ENCODE data around the gene PLA2G12B.
A peak's percentile ranks its signal among the peaks of the same experiment; 100 is the strongest.
"Not testable (repeated sequence)": the region's sequence is repeated elsewhere in the genome, so short reads cannot be mapped to it uniquely, and the experiment has no call there.

Gene PLA2G12B, protein sequence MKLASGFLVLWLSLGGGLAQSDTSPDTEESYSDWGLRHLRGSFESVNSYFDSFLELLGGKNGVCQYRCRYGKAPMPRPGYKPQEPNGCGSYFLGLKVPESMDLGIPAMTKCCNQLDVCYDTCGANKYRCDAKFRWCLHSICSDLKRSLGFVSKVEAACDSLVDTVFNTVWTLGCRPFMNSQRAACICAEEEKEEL

DNA sequence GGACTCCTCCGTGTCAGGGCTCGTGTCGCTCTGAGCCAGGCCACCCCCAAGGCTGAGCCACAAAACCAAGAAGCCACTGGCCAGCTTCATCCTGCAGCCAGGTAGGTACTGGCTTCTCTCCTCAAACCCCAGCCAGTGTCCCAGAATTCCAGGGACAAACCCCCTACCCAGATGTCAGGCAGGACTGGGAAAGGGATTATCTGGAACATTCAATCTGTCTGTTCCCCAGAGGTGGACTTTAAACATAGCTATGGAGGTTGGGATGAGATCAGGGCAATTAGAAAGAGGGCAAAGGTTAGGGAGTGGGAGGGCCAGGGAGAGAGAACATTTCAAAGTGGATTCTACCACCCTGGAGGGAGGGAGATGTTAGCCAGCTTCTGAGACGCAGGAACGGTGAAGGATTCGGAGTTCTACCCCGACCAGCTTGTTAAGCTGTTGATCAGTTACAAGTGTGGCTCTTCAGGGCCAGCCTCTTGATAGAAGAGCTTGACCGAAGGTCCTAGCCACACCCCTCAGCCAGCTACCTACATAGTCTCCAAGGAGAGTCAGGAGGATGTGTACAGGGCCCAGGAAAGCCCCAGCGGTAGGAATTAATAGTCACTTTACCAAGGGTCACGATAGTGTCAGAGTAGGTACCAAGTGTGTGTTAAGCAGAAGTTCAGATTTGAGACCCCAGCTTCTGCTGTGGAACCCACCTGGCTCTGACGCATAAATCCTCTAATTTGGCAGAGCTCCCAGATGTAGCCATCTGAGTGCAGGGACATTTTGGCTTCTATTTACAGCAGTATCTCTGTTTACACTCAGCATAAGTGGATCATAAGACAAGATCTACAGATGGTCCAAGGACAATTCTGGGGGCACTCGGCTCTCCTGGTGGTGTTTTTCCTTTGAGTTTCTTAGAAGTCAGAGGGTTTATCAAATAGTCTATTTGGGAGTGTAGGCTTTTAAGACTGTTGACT, at the start of gene PLA2G12B:
Gene PLA2G12B (minus strand): TSS at position 211 of the 959 bp plus-strand sequence. CDS start 121 bp downstream, at position 90.
- peak; percentile 70 for DNase-seq

DNA sequence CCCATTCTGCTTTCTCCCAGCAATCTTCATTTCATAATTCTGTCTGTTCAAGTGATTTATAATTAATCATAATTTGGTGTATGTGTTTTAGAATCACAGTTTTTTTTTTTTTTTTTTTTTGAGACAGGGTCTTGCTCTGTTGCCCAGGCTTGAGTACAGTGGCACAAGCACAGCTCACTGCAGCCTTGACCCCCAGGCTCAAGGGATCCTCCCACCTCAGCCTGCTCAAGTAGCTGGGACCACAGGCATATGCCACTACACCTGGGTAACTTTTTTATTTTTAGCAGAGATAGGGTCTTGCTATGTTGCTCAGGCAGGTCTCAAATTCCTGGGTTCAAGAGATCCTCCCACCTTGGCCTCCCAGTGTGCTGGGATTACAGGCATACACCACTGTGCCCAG, 49.2 kb upstream of the PLA2G12B start:
- DNase-seq = no peak

DNA sequence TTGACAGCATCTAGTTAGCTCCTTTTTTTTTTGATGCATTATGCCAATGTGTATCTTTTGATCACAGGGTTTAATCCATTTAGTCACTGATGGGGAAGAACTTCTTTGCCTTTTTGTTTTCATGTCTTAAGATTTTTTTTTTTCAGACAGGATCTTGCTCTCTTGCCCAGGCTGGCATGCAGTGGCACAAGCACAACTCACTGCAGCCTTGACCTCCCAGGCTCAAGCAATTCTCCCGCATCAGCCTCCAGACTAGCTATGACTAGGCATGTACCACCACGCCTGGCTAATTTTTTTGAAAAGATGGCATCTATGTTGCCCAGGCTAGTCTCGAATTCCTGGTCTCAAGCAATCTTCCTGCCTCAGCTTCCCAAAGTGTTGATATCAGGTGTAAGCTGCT, 46.4 kb upstream of the PLA2G12B start:
- DNase-seq = no peak

DNA sequence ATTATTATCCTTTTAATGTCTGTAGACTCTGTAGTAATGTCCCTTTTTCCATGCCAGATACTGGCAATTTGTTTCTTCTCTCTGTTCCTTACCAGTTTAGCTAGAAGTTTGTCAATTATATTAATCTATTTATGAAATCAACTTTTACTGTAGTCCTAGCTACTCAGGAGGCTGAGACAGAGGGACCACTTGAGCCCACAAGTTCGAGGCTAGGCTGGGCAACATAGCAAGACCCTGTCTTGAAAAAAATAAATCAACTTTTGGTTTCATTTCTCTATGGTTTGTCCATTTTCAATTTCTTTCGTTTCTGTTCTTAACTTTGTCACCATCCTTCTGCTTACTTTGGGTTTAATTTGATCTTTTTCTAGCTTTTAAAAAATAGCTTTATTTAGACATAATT, 42.5 kb upstream of the PLA2G12B start:
- DNase-seq = no peak

DNA sequence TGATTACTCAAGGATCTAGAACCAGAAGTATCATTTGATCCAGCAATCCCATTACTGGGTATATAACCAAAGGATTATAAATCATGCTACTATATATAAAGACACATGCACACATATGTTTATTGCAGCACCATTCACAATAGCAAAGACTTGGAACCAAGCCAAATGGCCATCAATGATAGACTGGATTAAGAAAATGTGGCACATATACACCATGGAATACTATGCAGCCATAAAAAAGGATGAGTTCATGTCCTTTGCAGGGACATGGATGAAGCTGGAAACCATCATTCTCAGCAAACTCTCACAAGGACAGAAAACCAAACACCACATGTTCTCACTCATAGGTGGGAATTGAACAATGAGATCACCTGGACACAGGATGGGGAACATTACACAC, 40.9 kb upstream of the PLA2G12B start:
- DNase-seq = not testable (repeated sequence)

DNA sequence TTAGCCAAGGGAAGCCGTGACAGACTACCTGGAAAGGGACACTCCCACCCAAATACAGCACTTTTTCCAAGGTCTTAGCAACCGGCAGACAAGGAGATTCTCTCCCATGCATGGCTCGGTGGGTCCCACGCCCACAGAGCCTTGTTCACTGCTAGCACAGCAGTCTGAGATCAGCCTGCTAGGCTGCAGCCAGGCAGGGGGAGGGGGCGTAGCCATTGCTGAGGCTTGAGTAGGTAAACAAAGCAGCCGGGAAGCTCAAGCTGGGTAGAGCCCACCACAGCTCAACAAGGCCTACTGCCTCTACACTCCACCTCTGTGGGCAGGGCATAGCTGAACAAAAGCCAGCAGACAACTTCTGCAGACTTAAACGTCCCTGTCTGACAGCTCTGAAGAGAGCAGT, 35.2 kb upstream of the PLA2G12B start:
- DNase-seq = not testable (repeated sequence)

DNA sequence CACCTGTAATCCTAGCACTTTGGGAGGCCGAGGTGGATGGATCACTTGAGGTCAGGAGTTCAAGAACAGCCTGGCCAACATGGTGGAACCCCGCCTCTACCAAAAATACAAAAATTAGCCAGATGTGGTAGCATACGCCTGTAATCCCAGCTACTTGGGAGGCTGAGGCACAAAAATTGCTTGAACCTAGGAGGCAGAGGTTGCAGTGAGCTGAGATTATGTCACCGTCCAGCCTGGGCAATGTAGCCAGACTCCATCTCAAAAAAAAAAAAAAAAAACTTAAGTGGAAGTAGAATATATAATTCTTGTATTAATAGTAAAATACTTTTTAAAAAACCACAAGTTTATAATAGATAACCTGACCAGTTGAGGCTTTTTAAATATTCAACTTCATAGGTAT, 30.0 kb upstream of the PLA2G12B start:
- DNase-seq = not testable (repeated sequence)

DNA sequence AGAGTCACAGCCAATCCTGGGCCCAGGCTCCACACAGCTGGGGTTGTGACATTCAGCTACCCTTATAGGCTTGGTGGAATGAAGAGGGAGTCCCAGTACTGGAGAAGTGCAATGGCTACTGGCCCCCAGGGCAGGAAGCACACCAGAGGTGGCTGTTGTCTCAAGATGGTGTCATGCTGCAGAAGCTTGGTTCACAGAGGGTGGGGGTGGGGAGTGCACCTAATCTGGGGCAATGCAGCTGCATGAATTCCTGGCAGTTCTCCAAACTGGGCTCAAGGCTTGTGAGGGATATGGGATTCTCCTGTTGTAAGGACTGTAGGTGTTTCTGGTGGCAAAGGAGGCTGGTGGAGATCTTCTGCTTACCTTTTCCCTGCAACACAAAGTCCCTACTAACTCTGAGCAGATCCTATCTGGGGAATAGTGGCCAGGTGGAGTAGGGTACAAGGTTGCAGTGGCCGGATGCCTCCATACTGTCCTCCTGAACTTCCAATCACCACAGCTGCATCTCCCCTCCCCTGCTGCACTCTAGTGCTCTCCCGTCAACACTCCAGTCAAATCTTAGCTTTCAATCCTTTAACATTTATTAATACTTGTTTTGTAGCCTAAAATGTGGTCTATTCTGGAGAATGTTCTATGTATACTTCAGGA, 27.4 kb upstream of the PLA2G12B start:
- DNase-seq = no peak

DNA sequence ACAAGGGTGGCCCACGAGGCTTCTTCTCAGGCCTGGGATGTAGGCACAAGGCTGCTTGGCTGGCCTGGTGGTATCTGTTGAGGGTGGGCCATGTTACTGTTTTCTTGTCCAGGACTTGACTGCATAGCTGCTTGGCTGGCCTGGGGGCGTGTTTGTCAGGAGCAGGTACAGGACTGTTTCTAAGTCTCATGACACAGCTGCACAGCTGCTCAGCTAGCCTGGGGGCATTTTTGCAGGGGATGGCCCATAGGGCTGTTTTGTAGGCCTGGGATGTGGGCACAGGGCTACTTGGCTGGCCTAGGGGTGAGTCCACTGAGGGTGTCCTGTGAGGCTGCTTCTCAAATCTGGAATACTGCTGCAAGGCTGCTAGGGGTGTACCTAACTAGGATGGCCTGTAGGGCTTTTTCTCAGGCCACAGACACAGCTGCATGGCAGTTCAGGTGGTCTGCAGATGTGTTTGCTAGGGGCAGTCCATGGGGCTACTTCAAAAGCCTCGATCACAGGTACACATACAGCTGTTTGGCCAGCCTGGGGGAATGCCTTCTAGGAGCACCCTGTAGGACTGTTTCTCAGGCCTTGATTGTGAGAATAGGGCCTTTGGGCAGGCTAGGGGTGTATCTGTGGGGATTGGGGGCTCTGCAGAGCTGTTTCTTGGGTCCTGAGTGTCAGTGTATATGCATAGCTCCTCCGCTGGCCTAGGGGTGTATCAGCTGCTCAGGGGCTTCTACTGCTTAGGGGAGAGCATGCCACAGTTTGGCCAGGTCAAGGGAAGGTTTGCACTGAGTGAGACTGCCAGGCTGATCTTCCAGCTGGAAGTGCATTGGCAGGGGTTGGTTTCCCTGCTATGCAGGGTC, 26.6 kb upstream of the PLA2G12B start:
- DNase-seq = no peak

DNA sequence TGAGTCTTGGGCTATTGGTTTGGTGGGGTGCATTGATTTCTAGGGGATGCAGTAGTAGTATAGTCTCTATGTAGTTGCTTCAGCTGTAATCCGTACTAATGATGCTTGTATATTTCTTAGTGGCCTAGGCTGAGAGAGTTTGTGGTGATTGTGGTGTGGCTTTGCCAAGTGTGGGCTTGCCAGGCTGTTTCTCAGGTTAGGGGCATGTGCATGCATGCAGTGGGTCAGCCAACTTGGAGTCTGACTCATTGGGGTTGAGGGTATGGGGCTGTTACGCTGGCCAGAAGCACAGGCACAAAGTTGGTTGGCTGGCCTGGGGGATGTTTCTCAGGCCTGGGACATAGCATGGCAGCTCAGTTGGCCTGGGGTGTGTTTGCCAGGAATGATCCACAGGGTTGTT, 25.7 kb upstream of the PLA2G12B start:
- no peak for DNase-seq

DNA sequence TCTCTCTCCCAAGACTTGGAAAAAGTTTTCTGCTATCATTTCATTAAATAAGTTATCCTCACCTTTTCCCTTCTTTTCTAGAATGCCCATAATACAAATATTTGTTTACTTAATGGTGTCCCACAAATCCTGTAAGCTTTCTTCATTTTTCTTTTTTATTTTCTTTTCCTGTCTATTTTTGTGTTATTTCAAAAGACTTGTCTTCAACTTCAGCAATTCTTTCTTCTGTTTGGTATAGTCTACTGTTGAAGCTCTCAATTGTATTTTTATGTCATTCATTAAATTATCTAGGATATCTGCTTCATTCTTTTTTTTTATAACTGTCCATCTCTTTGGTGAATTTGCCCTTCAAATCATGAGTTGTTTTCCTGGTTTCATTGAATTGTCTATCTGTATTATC, 25.1 kb upstream of the PLA2G12B start:
- no peak for DNase-seq

DNA sequence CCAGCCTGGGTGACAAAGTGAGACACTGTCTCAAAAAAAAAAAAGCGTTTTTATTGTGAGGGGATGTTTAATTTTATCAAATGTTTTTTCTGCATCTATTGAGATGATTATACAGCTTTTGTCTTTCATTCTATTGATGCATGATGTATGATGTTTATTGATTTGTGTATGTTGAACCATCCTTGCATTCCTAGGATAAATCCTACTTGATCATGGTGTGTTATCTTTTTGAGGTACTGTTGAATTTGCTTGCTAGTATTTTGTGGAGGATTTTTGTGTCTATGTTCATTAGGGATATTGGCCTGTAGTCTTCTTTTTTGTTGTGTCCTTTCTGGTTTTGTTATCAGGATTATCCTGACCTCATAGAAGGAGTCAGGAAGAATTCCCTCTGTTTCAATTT, 22.3 kb upstream of the PLA2G12B start:
- DNase-seq = no peak

DNA sequence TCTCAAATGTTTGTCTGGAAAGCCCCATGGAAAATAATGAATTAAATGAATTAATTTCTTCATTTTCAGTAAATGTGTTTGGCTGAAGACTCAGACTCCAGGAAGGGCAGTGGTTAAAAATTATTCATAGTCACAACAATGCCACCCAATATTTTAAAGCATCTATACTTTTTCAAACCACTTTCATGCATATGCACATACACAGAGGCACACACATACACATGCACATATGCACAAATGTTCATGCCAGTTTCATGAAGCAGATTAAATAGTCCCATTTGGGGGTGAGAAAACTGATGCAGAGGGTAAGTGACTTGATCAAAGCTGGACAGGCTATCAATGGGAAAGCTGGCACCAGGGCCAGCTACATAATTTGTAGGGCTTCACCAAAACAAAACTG, 1.4 kb upstream of the PLA2G12B start:
- no peak for DNase-seq

DNA sequence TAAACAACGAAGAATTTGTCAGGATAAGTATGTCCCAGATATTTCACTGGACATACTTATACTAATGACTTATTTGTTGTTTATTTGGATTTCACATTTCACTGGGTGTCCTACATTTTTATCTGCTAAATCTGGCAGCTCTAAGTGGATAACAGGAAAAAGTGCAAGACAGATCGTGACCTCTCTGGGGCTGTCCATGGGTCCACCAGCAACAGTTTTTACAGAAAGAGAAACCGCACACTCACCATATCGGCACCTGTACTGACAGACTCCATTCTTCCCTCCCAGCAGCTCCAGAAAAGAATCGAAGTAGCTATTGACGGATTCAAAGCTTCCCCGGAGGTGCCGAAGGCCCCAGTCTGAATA, 393 bp downstream of the PLA2G12B start:
- no peak for DNase-seq

DNA sequence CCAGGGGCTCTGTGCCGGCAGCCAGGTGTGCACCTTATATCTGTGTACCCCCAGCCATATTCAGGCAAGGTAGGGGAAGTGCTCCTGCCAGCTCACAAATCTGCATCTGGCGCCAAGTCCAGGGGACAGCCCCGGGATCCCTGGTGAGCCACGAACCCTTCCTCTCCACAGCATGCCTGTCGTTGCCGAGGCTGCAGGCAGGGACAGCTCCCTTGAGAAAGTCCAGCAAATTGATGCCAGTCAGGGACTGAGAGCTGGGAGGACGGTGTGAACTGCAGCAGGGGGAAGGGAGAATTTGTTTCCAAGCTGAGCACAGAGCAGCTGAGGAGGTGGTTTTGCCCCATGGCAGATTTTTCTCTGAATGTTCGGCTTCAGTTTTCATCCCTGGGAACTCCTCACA, 919 bp downstream of the PLA2G12B start:
- DNase-seq = no peak

DNA sequence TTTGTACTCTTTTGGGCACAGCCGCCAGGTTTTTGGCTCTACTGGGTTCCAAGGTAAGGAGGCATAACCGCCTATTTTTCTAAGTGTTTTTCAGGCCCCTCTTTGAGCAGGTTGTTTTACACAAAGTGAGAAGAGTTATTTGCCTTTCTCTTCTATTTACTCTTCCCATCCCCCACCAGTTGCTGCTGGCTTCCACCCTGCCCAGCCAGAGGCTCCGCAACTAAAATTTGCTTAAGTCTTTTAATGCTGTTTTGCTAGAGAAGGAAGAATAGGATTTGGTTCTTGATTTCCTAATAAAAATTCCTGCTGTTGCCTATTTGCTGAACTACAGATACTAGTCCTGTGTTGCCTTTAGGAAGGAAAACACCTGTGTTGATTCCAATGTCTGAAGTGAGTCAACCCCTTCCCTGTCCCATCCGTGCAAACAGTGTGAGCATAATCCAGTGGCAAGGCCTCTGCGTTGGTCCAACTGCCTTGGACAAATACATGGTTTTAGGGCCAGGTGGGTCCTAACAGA, 1.9 kb downstream of the PLA2G12B start:
- peak; percentile 10 for DNase-seq

DNA sequence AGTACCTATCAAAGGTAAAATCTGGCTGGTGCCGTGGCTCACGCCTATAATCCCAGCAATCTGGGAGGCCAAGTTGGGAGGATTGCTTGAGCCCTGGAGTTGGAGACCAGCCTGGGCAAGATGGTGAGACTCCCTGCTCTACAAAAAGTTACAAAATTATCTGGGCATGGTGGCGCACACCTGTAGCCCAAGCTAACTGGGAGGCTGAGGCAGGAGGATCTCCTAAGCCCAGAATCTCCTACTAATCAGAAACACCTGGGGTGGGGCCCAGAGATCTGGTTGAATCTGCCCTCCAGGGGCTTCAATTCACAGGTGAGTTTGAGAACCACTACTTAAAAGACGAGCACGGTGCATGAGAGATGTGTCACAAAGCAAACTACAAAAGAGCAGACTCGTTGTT, 2.4 kb downstream of the PLA2G12B start:
- no peak for DNase-seq

DNA sequence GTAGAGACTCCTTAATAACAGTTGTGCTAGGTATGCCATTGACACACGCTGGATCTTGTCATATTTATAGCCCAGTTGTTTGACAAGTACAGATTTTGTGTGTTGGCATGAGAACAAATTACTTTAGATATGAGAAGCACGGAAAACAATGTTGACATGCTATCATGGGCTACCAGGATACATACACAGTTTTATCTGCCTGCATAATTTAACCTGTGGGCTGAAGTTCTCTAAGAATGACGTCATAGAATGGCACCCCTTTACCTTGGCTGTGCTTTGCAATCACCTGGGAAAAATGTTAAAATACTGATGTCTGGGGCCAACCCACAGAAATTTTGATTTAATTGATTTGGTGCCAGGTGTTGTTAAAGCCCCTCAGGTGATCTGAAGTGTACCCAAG, 2.8 kb downstream of the PLA2G12B start:
- DNase-seq = no peak

DNA sequence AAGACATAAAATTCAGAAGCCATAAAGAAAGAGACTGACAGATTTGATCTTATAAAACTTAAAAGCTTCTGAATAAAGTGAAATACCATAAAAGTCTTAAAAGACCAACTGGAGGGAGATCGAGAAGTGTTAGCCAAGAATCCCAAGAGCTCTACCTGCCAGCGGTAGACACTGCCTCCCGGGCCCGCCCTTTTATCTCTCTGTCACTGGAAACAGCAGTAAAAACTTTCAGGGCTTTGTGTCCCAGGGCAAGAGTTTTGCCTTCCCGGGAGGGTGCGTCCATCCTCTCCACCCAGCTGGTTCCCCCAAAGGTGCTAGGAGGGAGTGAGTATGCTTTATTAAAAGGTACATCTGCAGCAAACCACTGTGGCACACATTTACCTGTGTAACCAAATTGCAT, 5.8 kb downstream of the PLA2G12B start:
- no peak for DNase-seq

DNA sequence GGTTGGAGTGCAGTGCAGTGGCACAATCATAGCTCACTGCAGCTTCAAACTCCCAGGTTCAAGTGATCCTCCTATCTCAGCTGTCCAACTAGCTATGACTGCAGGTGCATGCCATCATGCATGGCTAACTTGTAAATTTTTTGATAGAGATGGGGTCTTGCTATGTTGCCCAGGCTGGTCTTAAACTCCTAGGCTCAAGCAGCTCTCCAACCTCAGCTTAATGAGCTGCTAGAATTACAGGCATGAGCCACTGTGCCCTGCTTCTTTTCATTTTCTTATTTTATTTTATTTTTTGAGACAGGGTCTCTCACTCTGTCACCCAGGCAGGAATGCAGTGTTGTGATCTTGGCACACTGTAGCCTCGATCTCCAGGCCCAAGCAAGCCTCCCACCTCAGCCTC, 7.6 kb downstream of the PLA2G12B start:
- DNase-seq = no peak

DNA sequence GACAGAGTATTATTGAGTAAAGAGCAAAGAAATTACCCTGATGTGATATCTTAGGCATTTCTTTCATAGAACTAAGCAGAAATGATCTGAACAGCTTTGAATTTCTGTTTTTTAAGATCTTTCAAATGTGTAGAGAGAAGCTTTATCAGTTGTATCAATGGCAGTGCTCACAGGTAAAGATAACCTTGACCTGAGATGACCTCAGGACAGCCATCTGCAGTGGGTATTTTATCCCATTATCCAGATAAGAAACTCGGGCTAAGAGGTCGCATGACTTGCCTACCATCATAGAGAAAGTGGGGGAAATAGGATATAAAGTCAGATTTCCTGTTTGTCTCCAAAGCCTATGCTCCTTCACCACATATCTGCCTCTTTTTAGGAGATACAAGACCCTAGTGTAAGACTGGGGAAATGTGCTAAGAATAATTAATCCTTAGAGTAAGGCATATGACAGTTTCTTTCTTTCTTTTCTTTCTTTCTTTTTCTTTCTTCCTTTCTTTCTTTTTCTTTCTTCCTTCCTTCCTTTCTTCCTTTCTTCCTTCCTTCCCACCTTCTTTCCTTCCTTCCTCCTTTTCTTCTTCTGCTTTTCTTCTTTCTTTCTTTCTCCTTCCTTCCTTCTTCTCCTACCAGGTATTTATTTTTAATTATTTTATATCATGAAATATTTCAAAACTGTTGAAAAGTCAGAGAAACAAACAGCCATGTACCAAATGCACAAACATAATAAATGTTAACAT, 10.9 kb downstream of the PLA2G12B start:
- no peak for DNase-seq

DNA sequence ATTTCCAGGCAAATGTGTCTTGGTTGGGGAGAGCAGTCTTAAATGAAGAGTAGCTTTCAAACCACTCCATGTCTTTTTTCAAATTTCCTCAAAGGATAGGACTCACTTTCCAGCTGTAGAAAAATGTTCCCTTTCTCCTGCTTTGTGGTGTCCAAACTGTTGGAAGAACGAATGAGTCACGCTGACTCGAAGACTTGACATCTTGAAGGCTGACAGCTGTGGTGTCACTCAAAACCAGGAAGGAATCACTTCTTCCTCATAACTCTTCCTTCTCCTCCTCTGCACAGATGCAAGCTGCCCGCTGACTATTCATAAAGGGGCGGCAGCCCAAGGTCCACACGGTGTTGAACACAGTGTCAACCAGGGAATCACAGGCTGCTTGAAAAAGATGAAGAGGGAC, 19.2 kb downstream of the PLA2G12B start:
- no peak for DNase-seq

All from DMS79 treated with DMSO at 0.1 percent for 48 hours (cell line).